ENCODE data around the gene FCN3. TPM values are rescaled to one million over a fixed set of nuclear protein-coding genes. Genes with fewer than 3 reads are reported as not detected.
A peak's percentile ranks its signal among the peaks of the same experiment; 100 is the strongest.

Gene FCN3
- total and polyA plus RNA-seq, 2 donors (not counting 3 experiments of a cell fraction or from before 2014, with no cell fraction given), result 0.15 TPM; not detected in 1

DNA sequence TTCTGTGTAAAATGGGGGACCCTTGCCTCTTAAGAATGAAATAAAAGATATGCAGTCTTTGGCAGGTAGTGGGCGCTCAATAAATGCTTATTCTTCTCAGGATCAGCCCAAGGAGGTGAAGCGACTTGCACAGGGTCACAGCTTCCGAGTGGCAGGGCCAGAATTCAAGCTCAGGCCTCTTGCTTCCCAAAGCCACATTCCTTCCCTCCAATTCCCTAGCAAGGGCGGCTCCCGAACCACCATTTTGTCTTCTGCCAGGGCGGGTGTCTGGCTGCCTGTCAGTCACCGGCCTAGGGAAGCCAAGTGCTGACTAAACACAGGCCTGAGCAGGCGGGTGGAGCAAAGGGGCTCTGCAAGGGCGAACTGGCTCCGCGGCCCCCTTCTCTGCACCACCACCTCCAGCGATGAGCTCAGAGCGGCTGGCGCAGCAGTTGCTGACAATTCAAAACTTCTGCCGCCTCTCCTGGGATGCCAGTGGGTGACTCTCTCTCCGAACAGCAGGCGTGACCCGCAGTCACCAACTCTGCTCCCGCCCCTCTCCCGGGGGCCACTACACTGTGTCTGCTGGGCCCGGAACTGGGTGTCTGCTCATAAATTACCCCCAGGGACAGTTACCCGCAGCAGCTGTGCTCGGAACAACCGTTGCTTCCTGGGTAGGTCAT, 28.6 kb upstream of the FCN3 start:
- no peaks in the 10 kb centered on the region for H3K27me3 ChIP-seq (ENCODE audit: control insufficient read depth in 2 of 2, insufficient read depth in 2 of 2, low read length in 2 of 2)
- H3K9ac ChIP-seq (replicated peaks; ENCODE audit: extremely low read depth, insufficient read depth, low read length), result no peak overlapping the region
- FAIRE-seq, result no peak
- DNase-seq (ENCODE audit: low read depth, low spot score), result peak; percentile 51
- H3K4me1 ChIP-seq (ENCODE audit: control insufficient read depth, extremely low read depth, insufficient read depth, low read length), result peaks cover 4% of the 10 kb centered on the region
- CTCF ChIA-PET, result interaction anchor here (0.8 to 3.0 kb wide), 7 partner anchors 13 to 208 kb away, joined by 3 to 33 read pairs (median 3); partner anchors contain the start of gene AHDC1
- no peaks in the 10 kb centered on the region for H4K20me1 ChIP-seq (replicated peaks; ENCODE audit: control insufficient read depth, extremely low read depth, insufficient read depth, low read length)
- POLR2A ChIA-PET, result no interaction called here
- peaks cover 5 to 19% of the 10 kb centered on the region in 2 experiments for H3K36me3 ChIP-seq (ENCODE audit: control insufficient read depth in 2 of 2, extremely low read depth in 1 of 2, insufficient read depth in 2 of 2, low read length in 2 of 2)
- dilution Hi-C loops (cut with MboI; ENCODE audit: extremely low pct_ligation_motif_present, low sequenced_read_pairs), result loop anchor here (25.0 kb wide), 1 partner anchor 184 kb away; no protein-coding TSS in a partner anchor
- no peak overlapping the region for H3K27ac ChIP-seq (ENCODE audit: insufficient read depth, low read depth, low read length)
- no peak overlapping the region for H3K4me2 ChIP-seq (ENCODE audit: insufficient read depth, low read length)
- no peak overlapping the region for H2AFZ ChIP-seq (ENCODE audit: low read depth, low read length)
- no TSS peak for BruUV-seq (replicated peaks)
- H3K4me3 ChIP-seq (replicated peaks in 1 of 3; ENCODE audit: insufficient read depth in 1 of 3, low read depth in 1 of 3, low read length in 3 of 3), result no peak overlapping the region
- no peaks in the 10 kb centered on the region for H3K9me1 ChIP-seq (replicated peaks; ENCODE audit: control insufficient read depth, extremely low read depth, insufficient read depth, low read length)
- TF ChIP-seq CTCF (IDR thresholded peaks at IDR 0.05; ENCODE audit: extremely low read depth in 1 of 2, insufficient read depth in 1 of 2, low read depth in 1 of 2, low read length in 2 of 2), result peak in 1 of 2 donors; percentile 3
- no peak for TF ChIP-seq EZH2 (IDR thresholded peaks at IDR 0.05; ENCODE audit: borderline replicate concordance, low read depth, low read length, severe bottlenecking)
- H3K9me3 ChIP-seq (replicated peaks; ENCODE audit: control insufficient read depth, insufficient read depth, low read length), result no peaks in the 10 kb centered on the region
- intact Hi-C loops (cut with micrococcal nuclease), result loop anchor here (2.0 kb wide), 1 partner anchor 26 kb away; no protein-coding TSS in a partner anchor
- H3K79me2 ChIP-seq (ENCODE audit: control insufficient read depth, insufficient read depth, low read length), result no peaks in the 10 kb centered on the region

GRCh38 chr1:27402349-27402754, 27.7 kb upstream of the FCN3 start:
- Histone ChIP-seq H3K9me1 (replicated peaks; ENCODE audit: control insufficient read depth, extremely low read depth, insufficient read depth, low read length) (no peaks in the 10 kb centered on the region), H2AFZ (ENCODE audit: low read depth, low read length) (no peak overlapping the region), H3K4me3 (replicated peaks in 1 of 3; ENCODE audit: insufficient read depth in 1 of 3, low read depth in 1 of 3, low read length in 3 of 3) (no peak overlapping the region), H3K9me3 (replicated peaks; ENCODE audit: control insufficient read depth, insufficient read depth, low read length) (no peaks in the 10 kb centered on the region), H3K36me3 (ENCODE audit: control insufficient read depth in 2 of 2, extremely low read depth in 1 of 2, insufficient read depth in 2 of 2, low read length in 2 of 2) (peaks cover 0 to 11% of the 10 kb centered on the region in 2 experiments), H3K79me2 (ENCODE audit: control insufficient read depth, insufficient read depth, low read length) (no peaks in the 10 kb centered on the region), H3K4me1 (ENCODE audit: control insufficient read depth, extremely low read depth, insufficient read depth, low read length) (peaks cover 4% of the 10 kb centered on the region), H3K4me2 (ENCODE audit: insufficient read depth, low read length) (no peak overlapping the region), H3K27ac (ENCODE audit: insufficient read depth, low read depth, low read length) (no peak overlapping the region), H3K27me3 (ENCODE audit: control insufficient read depth in 2 of 2, insufficient read depth in 2 of 2, low read length in 2 of 2) (no peaks in the 10 kb centered on the region), H4K20me1 (replicated peaks; ENCODE audit: control insufficient read depth, extremely low read depth, insufficient read depth, low read length) (no peaks in the 10 kb centered on the region), H3K9ac (replicated peaks; ENCODE audit: extremely low read depth, insufficient read depth, low read length) (no peak overlapping the region)
- CTCF ChIA-PET, result interaction anchor here (0.6 to 3.0 kb wide), 9 partner anchors 14 to 261 kb away, joined by 3 to 33 read pairs (median 3); partner anchors contain the start of gene AHDC1
- no TSS peak for BruUV-seq (replicated peaks)
- intact Hi-C loops (cut with micrococcal nuclease), result loop anchor here (1.0 to 2.0 kb wide), 2 partner anchors 26 to 204 kb away; no protein-coding TSS in a partner anchor
- dilution Hi-C loops (cut with MboI; ENCODE audit: extremely low pct_ligation_motif_present, low sequenced_read_pairs), result loop anchor here (25.0 kb wide), 1 partner anchor 185 kb away; no protein-coding TSS in a partner anchor
- FAIRE-seq (peak; percentile 70), DNase-seq (ENCODE audit: low read depth, low spot score) (peak; percentile 74)
- no peak for TF ChIP-seq POLR2AphosphoS5 (IDR thresholded peaks at IDR 0.05; ENCODE audit: insufficient read depth, low read depth, low read length)
- no peak for TF ChIP-seq MYC (IDR thresholded peaks at IDR 0.05; ENCODE audit: low read depth, low read length)
- TF ChIP-seq CTCF (IDR thresholded peaks at IDR 0.05; ENCODE audit: extremely low read depth in 1 of 2, insufficient read depth in 1 of 2, low read depth in 1 of 2, low read length in 2 of 2), result peak; percentile 57 to 81
- no peak for TF ChIP-seq GATA2 (IDR thresholded peaks at IDR 0.05; ENCODE audit: insufficient read depth, insufficient read length, low read depth, low read length)
- TF ChIP-seq EZH2 (IDR thresholded peaks at IDR 0.05; ENCODE audit: borderline replicate concordance, low read depth, low read length, severe bottlenecking), result no peak
- POLR2A ChIA-PET, result interaction anchor here (0.8 kb wide), 1 partner anchor 86 kb away, joined by 3 read pairs; no protein-coding TSS in a partner anchor
